Measurements from ENCODE around the gene HDDC2.

DNA sequence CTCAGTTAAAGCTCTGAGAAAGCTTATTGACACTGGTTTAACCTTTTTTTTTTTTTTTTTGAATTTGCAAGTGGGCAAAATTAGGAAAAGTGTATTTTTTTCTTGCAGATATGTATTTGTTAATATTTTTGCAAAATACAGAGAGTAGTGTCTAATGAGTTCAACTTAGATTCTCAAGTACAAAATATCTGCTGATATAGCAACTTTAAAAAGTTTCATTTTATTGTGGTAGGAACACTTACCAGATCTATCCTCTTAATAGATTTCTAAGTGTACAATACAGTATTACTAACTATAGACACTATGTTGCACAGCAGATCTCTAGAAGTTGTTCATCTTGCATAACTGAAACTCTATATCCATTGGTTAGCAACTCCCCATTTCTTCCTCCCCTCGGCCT lies 30.9 kb upstream of the HDDC2 start:
- TF ChIP-seq, protein P1, sequence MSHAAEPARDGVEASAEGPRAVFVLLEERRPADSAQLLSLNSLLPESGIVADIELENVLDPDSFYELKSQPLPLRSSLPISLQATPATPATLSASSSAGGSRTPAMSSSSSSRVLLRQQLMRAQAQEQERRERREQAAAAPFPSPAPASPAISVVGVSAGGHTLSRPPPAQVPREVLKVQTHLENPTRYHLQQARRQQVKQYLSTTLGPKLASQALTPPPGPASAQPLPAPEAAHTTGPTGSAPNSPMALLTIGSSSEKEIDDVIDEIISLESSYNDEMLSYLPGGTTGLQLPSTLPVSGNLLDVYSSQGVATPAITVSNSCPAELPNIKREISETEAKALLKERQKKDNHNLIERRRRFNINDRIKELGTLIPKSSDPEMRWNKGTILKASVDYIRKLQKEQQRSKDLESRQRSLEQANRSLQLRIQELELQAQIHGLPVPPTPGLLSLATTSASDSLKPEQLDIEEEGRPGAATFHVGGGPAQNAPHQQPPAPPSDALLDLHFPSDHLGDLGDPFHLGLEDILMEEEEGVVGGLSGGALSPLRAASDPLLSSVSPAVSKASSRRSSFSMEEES (CRISPR knock-in tag; IDR thresholded peaks at IDR 0.05) = no peak
- no peak for TF ChIP-seq POLR2G (IDR thresholded peaks at IDR 0.05; ENCODE audit: low read depth, low read length)
- no peak for TF ChIP-seq KLF10 (CRISPR knock-in tag; IDR thresholded peaks at IDR 0.05)
- TF ChIP-seq PRPF4 (IDR thresholded peaks at IDR 0.05; ENCODE audit: insufficient read depth, low read depth, low read length, poor library complexity, severe bottlenecking) = no peak
- no peak for TF ChIP-seq POLR2A (conservative IDR thresholded peaks at IDR 0.05)
- TF ChIP-seq CEBPB (tag; IDR thresholded peaks at IDR 0.05) = no peak
- TF ChIP-seq, protein P2, sequence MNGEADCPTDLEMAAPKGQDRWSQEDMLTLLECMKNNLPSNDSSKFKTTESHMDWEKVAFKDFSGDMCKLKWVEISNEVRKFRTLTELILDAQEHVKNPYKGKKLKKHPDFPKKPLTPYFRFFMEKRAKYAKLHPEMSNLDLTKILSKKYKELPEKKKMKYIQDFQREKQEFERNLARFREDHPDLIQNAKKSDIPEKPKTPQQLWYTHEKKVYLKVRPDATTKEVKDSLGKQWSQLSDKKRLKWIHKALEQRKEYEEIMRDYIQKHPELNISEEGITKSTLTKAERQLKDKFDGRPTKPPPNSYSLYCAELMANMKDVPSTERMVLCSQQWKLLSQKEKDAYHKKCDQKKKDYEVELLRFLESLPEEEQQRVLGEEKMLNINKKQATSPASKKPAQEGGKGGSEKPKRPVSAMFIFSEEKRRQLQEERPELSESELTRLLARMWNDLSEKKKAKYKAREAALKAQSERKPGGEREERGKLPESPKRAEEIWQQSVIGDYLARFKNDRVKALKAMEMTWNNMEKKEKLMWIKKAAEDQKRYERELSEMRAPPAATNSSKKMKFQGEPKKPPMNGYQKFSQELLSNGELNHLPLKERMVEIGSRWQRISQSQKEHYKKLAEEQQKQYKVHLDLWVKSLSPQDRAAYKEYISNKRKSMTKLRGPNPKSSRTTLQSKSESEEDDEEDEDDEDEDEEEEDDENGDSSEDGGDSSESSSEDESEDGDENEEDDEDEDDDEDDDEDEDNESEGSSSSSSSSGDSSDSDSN (IDR thresholded peaks at IDR 0.05; ENCODE audit: borderline replicate concordance in 1 of 2, low read depth in 2 of 2, low read length in 2 of 2) = no peak
